Cardiac muscle cell (in vitro differentiated cells and primary cell): Measurements from ENCODE around the gene RESF1. TPM values are rescaled to one million over a fixed set of nuclear protein-coding genes. Genes with fewer than 3 reads are reported as not detected.

Experiments used
- DNase-seq, 2 donors: peaks; one replicate each; pipeline versions ENCODE4 v3.0.0 to v3.0.0-alpha.2; 2010 to 2017; ENCODE audit warnings: low read depth in 1 of 2, low spot score in 1 of 2
- H3K27ac ChIP-seq: fragments of 200-600 bp; sonication (generic); 2 replicates; pipeline ENCODE4 v1.5.1; 2016
- H3K27me3 ChIP-seq: fragments of 200-600 bp; sonication (generic); 2 replicates; pipeline ENCODE4 v1.6.0; 2016; ENCODE audit warnings: control low read depth
- H3K36me3 ChIP-seq: fragments of 200-600 bp; sonication (generic); 2 replicates; pipeline ENCODE4 v1.5.1; 2016; ENCODE audit warnings: control low read depth
- H3K4me1 ChIP-seq: fragments of 200-600 bp; sonication (generic); 2 replicates; pipeline ENCODE4 v1.8.1; 2017; ENCODE audit warnings: low read depth, mild to moderate bottlenecking, mixed run types
- H3K4me3 ChIP-seq: fragments of 200-600 bp; sonication (generic); 2 replicates; pipeline ENCODE4 v1.5.1; 2016; ENCODE audit warnings: mild to moderate bottlenecking
- H3K9me3 ChIP-seq: fragments of 200-600 bp; sonication (generic); 2 replicates; pipeline ENCODE4 v1.5.1; 2017; ENCODE audit warnings: low read depth, mild to moderate bottlenecking, control low read depth
- CTCF ChIP-seq: IDR thresholded peaks from 2 replicates; pipeline ENCODE4 v1.5.1; 2012; ENCODE audit warnings: low read depth, mild to moderate bottlenecking, low read length
- polyA plus RNA-seq: library from polyadenylated mRNA; unstranded; fragments of >200 nt; fragmentation: Nextera tagmentation; extraction: Ambion mirVana; gene quantifications from 2 replicates; pipeline ENCODE4 v1.2.1, GENCODE V29; 2016
- total RNA-seq: library from RNA; depleted of rRNA; stranded (reverse); fragments of >200 nt; gene quantifications from 2 replicates; pipeline ENCODE4 v1.2.3, GENCODE V29; 2016

The RESF1 gene
- total and polyA plus RNA-seq, 2 experiments from 2014 or later: 15.7 to 39.6 TPM

GRCh38 chr12:31952418-31952817, 6.8 kb upstream of the RESF1 start:
- no peak for TF ChIP-seq CTCF
- Histone ChIP-seq H3K27me3 (no peaks in the 10 kb centered on the region), H3K36me3 (no peaks in the 10 kb centered on the region), H3K9me3 (peaks cover 2% of the 10 kb centered on the region), H3K4me1 (no peaks in the 10 kb centered on the region), H3K4me3 (no peak overlapping the region), H3K27ac (no peak overlapping the region)
- DNase-seq: no peak

GRCh38 chr12:31954925-31955858, 4.0 kb upstream of the RESF1 start:
- Histone ChIP-seq H3K27me3 (no peaks in the 10 kb centered on the region), H3K36me3 (no peaks in the 10 kb centered on the region), H3K9me3 (peaks cover 2% of the 10 kb centered on the region), H3K4me3 (no peak overlapping the region), H3K27ac (no peak overlapping the region), H3K4me1 (peaks cover 4% of the 10 kb centered on the region)
- DNase-seq: no peak
- TF ChIP-seq CTCF: no peak

- peaks cover under 1% of the 10 kb centered on the region for H3K9me3 ChIP-seq
- no peak overlapping the region for H3K27ac ChIP-seq
- peaks cover 4% of the 10 kb centered on the region for H3K4me1 ChIP-seq
- DNase-seq: peak in 1 of 2 donors; percentile 2
- H3K36me3 ChIP-seq: no peaks in the 10 kb centered on the region
- TF ChIP-seq CTCF: no peak
- no peaks in the 10 kb centered on the region for H3K27me3 ChIP-seq
- H3K4me3 ChIP-seq: peak overlapping the region; percentile 68
Observed at GRCh38 chr12:31958569-31959160, 550 bp upstream of the RESF1 start.

GRCh38 chr12:31959701-31960391, 631 bp downstream of the RESF1 start:
- Histone ChIP-seq H3K27ac (peak overlapping the region; percentile 89), H3K27me3 (no peaks in the 10 kb centered on the region), H3K4me1 (peaks cover 4% of the 10 kb centered on the region), H3K4me3 (peak overlapping the region; percentile 68), H3K36me3 (no peaks in the 10 kb centered on the region), H3K9me3 (no peaks in the 10 kb centered on the region)
- peak; percentile 58 to 66 for DNase-seq
- TF ChIP-seq CTCF: peak; percentile 16

- no peak for DNase-seq
Observed at GRCh38 chr12:31961137-31961536, 1.9 kb downstream of the RESF1 start.

More at GRCh38 chr12:31961137-31961536, 1.9 kb downstream of the RESF1 start:
- Histone ChIP-seq H3K9me3 (no peaks in the 10 kb centered on the region), H3K4me3 (peak overlapping the region; percentile 68), H3K36me3 (no peaks in the 10 kb centered on the region), H3K27me3 (no peaks in the 10 kb centered on the region), H3K27ac (no peak overlapping the region), H3K4me1 (peaks cover 5% of the 10 kb centered on the region)
- TF ChIP-seq CTCF: no peak
